GM04504 (cell line): Measurements from ENCODE around the gene ZDHHC20.

ENCODE experiments used
- DNase-seq: peaks from one replicate; pipeline ENCODE4 v3.0.0-alpha.2; 2012; ENCODE audit warnings: low read depth

ZDHHC20 gene, protein sequence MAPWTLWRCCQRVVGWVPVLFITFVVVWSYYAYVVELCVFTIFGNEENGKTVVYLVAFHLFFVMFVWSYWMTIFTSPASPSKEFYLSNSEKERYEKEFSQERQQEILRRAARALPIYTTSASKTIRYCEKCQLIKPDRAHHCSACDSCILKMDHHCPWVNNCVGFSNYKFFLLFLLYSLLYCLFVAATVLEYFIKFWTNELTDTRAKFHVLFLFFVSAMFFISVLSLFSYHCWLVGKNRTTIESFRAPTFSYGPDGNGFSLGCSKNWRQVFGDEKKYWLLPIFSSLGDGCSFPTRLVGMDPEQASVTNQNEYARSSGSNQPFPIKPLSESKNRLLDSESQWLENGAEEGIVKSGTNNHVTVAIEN

DNA sequence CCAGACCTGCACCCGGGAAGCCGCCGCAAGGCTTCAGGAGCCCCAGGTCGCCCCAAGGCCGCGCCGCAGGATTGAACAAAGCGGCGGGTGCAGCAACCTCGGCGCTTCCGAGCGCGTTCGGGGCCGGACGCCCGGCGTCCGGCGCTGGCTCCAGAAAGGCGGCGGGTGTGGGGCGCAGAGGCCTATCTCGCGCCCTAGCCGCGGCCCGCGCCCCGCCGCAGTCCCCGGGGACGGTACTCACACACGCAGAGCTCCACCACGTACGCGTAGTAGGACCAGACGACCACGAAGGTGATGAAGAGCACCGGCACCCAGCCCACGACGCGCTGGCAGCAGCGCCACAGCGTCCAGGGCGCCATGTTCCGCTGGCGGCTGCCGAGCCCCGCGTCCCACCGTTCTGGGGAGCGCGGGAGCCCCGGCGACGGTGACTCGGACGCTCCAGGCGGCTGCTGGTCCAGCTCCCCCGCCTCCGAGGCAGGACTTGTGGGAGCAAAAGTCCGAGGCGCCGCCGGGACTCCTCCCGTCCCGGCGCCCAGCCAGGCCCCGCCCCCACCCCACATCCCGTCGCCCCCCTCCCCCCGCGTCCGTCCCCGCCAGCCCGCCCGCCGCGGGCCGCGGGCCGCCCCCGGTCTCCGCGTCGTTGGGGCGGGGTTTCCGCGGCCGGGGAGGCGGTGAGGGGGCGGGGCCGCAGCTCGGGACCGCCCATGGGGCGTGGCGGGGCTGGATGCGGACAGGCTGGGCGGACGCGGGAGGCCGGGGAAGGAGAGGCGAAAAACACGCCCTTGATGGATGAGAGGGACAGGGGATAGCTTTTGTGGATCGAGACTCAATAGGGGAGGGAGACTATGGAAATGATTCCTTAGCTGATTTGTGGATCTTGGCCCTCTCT is at the start of gene ZDHHC20:
ZDHHC20 (minus strand) TSS at position 491 of the 889 bp plus-strand sequence; CDS start at position 359, 132 bp downstream.
- peak; percentile 68 for DNase-seq

DNA sequence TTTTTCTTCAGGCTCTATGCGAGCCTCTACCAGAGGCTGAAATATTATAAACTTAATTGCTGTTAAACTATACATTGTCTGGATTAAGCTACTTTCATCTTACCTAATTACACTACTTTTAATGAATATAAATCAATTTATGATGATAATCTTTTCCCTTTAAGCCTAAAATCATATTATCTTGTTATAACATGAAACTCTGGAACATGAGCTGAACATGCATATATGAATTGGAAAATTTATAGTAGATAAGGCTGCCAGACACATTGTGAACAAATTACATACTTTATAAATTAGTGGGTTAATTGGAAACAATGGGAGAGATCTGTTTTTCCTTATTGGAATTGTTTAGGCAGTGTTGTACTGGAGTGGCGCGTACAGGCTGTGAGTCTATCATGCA is 45.3 kb upstream of the ZDHHC20 start:
- no peak for DNase-seq

DNA sequence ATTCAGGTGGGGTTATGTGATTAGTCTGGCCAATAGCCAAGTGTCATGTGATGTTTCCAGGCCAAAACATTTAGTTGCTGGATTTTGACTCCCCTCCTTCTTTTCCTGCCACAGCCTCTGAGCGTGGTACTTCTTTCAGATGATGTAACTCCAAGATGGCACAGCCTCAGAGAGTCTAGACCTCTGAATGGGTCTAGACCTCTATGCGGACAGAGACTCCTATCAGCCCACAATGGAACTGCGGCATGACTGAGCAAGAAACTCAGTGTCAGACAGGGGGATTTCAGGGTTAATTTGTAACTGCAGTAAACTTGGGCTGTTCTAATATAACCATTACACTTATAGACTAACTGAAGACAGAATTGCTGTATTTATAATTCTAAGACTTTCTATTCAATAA is 42.6 kb upstream of the ZDHHC20 start:
- no peak for DNase-seq

DNA sequence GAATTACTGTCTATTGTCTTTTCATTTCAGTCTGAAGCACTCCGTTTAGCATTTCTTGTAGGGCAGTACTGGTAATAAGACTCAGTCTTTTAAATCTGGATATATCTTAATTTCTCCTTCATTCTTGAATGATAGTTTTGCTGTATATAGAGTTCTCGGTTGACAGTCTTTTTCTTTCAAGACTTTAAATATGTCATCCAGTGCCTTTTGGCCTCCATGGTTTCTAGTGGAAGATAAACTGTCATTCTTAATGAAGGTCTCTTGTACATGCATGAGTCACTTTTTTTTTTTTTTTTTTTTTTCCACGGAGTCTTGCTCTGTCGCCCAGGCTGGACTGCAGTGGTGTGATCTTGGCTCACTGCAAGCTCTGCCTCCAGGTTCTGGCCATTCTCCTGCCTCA is 27.2 kb upstream of the ZDHHC20 start:
- DNase-seq = no peak

DNA sequence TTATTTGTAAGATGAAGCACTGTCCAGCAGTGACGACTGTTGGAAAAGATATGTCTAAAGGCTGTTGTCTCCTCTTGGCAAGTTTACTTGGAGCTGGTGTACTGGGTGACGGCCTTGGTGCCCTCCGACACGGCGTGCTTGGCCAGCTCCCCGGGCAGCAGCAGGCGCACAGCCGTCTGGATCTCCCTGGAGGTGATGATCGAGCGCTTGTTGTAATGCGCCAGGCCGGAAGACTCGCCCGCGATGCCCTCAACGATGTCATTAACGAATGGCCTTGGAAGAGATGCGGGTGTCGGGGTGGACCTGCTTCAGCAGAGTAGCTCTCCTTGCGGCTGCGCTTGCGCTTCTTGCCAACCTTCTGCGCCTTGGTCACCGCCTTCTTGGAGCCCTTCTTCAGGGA is 24.6 kb upstream of the ZDHHC20 start:
- no peak for DNase-seq

DNA sequence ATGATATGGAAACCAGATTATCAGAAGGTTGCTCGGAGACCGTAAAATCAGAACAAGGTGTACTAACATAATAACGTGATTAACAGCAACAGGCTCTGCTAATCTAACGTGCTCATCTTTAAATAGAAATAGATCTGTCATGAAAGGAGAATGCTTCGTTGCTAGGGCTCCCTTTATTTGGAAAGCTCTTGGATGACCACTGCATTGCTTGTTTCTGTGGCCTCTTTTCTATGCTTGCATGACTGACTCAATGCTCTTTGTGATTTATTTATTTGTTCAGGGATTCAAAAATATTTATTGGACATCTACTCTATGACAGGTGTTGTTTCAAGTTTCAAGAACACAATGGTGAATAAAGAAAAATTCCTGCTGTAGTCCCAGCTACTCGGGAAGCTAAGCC is 22.3 kb upstream of the ZDHHC20 start:
- no peak for DNase-seq

DNA sequence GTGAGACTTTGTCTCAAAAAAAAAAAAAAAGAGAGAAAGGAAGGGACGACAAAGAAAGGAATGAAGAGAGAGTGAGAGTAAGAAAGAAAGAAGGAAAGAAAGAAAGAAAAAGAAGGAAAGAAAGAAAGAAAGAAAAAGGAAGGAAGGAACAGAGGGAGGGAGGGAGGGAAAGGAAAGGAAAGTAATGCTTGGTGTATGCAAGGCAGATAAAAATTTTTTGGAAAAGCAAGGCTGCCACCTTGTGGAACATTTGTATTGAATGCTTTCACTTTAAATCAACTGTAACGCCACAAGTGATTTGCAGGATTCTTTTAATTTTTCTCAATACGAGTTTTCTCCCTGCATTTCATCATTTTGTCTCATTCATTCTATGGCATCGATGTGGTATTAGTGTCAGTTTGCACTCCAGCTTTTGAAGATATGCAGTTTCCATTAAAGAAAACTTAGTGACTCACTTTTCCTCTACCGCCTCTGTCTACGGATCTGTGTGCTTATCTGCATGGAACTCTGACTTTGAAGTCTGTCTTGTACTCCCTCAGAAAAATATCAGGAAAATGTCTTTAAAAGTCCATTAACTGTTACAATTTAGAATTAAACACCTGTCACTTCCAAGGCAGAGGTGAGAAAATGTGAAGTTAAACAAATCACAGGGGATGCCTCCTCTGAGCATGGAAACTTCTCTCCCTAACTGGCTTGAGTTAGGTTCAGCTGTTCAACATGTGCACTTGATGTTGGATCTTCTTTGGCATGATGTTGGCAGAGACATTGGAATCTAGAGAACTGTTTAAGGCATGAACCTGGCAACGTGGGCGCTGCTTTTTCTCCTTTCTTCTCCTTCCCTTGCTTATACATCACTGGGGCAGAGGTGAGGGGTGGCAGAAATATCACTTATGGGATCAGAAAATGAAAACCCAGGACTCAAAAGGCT is 20.0 kb upstream of the ZDHHC20 start:
- DNase-seq = peak; percentile 50

DNA sequence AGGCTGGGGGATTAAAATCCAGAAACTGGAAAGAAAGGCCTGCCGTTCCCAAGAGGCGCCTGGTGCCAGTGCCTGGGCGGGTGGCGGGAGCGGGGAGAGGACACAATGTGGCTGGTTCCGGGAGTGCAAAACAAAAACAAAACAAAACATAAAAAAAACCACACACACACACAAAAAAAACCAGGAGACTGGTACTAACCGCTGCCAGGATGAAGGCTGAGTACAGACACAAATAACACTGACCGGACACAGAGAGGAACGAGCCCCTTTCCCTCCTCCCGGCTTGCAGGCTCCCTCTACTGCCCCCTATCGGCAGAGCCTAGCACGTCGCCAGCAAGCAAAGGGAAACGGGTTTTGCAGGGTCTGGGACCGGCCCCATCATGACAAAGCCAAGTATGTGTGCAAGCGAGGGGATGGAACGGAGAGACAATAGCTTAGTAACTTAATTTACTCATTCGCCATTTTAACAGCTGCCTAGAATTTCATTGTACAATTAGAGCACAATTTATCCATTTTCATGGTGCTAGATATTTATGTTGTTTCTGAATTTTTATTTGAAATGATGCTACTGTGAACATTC is 17.9 kb upstream of the ZDHHC20 start:
- DNase-seq = peak; percentile 44

DNA sequence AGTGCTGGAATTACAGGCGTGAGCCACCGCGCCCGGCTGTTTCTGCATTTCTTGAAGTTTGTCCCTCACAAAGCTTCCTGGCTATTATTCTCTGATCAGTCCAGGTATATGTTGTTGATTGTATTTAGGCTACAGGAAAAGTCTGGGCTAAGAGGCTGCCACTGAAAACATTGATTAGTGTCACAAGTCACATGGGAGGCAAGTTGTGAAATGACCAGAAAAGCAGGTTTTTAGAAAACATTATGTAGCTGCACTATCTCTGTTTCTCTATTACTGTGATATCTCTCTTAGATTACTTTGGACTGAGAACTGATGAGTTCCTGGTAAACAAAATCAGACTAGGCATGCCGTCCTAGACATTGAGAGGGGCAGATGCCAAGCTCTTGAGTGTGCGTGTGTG is 16.0 kb upstream of the ZDHHC20 start:
- no peak for DNase-seq

DNA sequence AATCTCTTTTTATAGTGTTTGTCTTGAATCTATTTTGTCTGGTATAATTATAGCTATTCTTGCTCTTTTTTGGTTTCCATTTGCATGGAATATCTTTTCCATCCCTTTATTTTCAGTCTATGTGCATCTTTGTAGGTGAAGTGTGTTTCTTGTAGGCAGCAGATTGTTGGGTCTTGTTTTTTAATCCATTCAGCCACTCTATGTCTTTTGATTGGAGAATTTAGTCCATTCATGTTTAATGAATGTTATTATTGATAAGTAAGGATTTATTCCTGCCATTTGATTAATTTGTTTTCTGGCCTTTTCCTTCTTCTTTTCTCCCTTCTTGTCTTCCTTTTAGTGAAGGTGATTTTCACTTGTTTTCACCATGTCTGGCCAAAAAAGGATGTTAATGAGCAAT is 11.7 kb upstream of the ZDHHC20 start:
- DNase-seq = no peak

DNA sequence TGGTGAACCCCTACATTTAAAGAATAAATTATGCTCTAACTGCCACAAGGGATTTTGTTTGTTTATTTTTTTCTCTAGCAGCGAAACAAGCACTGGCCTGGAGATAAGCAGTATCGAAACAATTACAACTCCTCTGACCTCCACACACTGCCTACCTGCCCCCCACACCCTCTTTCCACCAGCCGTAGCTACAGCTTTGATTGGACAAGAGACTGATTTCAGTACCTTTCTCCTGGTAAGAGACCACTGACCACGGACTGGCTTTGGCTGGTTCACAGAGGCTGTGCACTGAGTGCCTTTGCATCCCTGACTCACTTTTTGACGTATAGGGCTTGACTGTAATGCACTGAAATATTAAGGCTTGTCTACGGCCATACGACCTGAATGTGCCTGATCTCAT is 7.4 kb upstream of the ZDHHC20 start:
- DNase-seq = no peak

DNA sequence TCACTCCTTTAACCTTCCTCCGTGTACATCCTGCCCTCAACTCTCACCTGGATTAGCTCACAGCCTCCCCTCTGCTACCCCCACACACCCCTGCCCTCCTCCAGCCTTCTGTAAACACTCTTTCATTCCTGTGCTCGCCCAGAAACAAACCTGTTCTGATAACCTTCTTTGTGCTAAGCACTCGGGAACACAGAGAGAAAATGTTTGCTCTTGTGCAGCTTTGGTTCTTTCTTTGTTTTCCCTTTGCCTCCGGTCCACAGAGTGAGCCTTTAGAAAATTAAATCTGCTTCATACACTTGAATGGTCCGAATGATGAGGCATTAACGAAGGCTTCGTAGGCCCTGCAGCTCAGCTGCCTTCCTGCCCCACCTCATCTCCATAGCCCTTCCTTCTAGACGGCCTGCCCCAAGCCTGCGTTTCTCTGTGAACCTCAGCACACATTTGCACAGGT is 6.6 kb upstream of the ZDHHC20 start:
- no peak for DNase-seq

DNA sequence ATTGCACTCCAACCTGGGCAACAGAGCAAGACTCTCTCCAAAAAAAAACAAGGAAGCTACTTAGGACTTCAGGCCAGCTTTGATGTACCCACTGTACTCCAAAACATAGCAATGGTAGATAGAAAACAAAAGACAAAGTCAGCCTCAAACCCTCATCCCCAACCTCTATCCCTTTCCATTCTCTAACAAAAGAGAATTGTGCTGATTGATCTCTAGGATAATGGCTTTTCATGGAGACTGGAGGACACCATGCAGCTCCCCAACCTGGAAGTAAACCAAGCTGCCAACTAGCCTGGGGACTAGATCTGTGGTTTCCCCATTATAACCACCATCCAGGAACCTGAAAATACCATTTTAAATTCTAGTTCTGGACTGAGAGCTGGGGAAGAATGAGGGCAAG is 4.3 kb upstream of the ZDHHC20 start:
- no peak for DNase-seq

DNA sequence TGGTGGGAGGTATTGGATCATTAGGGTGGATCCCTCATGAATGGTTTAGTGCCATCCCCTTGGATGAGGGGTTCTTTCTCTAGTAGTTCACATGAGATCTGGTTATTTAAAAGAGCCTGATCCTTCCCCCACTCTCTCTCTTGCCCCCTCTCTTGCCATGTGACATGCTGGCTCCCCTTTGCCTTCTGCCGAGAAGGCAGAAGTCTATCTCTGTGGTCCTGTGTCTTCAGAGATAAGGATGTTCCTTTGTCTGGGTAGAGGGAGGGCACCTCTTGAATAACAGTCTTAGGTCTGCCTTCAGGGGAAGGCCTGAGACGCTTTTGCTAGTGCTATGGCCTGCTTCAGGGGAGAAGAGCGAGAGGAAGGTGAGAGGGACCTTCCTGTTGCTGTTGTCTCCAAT is 2.0 kb upstream of the ZDHHC20 start:
- no peak for DNase-seq

DNA sequence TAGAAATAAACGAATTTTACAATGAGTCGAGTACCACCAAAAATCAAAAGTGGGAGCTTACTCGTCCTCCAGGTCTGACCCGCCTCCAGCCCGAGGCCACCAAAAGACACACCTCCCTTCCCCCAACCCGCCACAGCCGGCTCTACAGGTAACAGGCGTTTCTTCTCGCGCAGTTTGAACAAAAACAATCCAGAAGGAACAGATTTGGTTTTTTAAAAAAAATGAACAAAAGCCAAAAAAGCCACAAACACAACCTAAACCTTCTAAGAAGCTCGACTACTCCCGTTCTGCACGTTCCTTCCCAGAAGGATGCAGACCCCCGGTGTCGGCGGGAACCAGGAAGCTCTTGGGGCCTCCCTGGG is 671 bp downstream of the ZDHHC20 start:
- no peak for DNase-seq

DNA sequence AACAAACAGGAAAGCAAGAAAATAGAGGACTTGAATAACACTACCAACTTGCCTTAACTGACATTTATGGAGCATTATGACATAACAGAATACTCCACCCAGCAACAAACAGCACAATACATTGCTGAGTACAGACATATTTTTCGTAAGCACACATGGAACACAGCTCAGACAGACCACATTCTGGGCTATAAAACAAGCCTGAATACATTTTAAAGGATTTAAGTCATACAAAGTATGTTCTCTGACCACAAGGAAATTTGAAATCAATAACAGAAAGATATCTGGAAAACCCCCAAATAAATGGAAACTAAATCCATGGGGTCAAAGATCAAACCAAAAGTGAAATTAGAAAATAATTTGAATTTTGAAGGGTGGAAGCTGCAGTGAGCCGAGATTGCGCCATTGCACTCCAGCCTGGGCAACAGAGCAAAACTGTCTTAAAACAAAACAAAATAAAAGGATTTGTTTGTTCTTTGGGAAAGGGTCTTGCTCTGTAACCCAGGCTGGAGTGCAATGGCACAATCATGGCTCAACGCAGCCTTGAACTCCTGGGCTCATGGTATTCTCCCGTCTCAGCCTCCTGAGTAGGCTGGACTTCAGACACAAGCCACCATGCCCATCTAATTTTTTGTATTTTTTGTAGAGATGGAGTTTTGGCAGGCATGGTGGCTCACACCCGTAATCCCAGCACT is 5.6 kb downstream of the ZDHHC20 start:
- no peak for DNase-seq

DNA sequence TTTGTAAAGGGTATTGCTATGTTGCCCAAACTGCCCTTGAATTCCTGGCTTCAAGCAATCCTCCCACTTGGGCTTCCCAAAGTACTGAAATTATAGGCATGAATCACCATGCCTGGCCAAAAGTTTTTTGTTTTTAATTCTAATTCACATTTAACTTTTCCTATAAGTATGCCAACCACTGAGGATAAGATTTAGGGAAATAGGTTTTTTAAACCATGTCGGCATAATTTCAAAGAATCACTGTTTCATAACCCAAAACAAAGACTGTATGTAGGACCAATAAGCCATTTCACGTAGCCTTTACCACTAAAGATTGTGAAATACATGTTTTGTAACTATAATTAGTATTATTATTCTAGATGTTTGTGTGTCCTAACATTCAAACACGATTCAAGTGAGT is 8.2 kb downstream of the ZDHHC20 start:
- no peak for DNase-seq

DNA sequence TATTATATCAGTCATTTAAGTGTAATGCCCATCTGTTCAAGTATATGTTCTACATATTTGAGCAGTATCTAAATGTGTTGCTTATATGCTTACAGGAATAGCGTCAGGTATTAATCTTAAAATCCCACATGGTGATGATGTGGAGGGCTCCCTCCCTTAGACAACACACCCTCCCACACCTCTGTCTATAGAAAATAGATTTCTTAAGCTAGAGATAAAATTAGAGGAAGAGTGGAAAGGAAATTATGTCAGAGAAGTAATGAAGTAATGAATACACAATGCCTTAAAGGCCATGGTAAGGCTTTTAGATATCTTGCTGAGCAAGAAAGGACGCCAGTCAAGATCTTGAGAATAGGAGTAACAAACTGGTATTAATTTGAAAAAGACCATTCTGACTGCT is 12.4 kb downstream of the ZDHHC20 start:
- no peak for DNase-seq

DNA sequence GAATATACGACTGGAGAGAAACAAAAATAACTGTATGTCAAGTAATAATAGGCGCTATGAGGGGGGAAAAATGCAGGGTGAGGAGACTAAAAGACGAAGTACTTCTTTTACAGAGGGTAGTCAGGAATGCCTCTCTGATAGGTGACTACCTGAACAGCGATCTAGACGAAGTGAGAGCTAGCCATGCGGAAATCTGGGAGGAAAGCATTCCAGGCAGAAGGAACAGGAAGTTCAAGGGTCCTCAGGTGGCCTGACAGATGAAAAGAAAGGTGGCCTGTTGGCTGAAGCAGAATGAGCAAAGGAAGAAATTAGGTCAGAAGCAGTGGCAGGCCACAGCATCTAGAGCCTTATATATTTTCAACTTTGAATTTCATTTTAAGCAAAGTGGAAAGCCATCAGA is 13.3 kb downstream of the ZDHHC20 start:
- DNase-seq = no peak

DNA sequence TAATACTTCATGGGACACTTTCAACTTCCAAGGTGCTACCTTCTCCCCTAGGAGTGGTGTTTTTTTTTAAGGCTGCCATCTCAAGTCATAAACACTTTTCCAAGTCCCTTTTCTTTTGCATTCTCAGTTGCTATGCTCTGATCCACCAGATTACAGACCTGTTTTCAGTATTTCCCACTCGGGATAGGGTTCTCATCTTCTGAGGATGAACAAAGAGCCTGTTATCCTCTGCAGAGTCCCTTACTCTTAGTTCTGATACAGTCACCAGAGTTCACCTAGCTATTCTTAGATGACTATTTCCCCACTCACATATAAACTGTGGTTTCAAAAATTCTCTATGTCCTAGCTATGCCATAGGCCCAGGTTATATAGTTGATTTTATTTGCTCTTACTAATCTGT is 15.9 kb downstream of the ZDHHC20 start:
- DNase-seq = no peak

DNA sequence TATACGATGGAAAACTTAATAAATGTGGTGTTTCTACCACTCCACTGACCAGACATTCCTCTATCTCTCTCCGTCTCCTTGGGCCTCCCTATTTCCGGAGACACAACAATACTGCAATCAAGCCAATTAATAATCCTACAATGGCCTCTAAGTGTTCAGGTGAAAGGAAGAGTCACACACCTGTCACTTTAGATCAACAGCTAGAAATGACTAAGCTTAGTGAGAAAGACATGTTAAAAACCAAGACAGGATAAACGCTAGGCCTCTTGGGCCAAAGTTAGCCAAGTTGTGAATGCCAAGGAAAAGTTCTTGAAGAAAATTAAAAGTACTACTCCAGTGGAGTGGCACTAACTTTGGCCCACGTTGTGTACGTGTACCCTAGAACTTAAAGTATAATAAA is 22.5 kb downstream of the ZDHHC20 start:
- no peak for DNase-seq
